Measurements from ENCODE around the gene DNM2. TPM values are rescaled to one million over a fixed set of nuclear protein-coding genes. Genes with fewer than 3 reads are reported as not detected.

Gene DNM2
- total RNA-seq, 1 donor from 2014 or later = 74.6 TPM

DNA sequence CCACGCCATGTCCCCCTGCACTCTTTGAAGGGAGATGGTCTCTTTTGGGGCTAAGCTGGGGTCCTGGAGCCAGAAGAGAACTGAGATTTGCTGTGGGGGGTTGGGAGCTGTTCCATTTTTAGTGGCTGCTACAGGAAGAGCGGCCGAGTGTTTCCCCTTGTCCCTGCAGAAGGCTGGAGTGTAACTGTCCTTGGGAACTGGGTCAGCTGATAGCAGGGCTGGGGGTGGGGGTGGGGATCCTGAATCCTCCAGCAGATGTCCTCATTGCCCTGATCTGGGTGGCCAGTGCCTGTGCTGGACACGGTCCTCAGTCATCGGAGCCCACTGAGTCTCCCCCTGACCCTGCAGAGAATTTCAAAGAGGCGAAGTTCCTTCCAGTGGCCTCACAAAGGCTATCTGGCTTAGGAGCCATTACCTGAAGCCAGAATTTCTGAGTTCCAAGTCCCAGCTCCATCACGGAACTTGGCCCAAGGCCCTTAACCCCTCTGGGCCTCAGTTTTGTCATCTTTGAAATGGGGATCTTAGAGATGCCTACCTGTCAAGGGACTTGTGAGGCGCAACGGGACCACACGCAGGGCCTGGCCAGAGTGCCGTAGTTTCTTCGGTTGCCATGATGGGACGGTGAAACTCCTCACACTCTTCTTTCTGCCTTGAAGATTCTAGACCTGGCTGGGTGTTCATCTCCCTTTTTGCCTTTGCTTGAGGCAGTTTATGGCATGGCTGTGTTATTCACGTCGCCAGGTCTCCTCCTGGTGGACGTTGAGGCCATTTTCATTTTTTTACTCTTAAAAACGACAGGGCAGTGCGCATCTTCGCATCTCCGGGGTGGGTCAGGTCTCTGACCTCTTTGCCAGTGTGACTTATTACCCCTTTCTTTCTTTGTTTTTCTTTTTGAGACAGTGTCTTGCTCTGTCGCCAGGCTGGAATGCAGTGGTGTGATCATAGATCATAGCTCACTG is 51.9 kb downstream of the DNM2 start:
- DNase-seq (ENCODE audit: low read depth in 2 of 2) = peak; percentile 50 to 87

DNA sequence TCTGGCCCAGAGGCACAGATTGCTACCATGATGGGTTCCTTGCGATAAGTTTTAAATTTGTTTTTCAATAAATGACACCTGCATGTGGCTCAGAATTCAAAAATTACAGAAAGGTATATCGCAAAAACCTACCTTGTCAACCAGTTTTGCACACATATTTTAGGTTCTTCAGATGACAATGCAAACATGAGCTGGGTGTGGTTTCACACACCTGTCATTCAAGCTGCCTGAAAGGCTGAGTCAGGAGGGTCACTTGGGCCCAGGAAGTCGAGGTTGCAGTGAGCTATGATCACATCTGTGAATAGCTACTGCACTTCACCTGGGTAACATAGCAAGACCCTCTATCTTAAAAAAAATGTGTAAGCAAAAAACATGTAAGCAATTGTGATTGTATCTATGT is 56.1 kb downstream of the DNM2 start:
- DNase-seq (ENCODE audit: low read depth in 2 of 2) = no peak

GRCh38 chr19:10774893-10775292 is 57.0 kb downstream of the DNM2 start:
- DNase-seq (ENCODE audit: low read depth in 2 of 2) = no peak

- no peak for DNase-seq (ENCODE audit: low read depth in 2 of 2)
These were observed 59.2 kb downstream of the DNM2 start for GRCh38 chr19:10776900-10777650.

DNA sequence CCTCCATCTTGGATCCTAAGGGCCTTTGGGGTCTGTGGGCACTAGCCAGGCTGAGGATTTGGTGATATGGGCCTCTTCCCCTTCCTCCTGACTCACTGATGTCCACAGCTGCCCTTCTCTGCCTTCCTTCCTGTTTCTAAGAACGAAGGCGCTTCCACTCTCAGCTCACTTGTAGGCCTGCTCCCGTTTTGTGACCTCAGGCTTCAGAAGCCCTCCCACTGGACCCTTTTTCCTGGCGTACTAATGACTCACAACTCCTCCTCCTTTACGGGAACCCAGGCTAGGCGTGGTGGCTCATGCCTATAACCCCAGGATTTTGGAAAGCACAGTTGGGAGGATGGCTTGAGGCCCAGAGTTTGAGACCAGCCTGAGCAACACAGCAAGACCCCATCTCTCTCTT is 62.5 kb downstream of the DNM2 start:
- DNase-seq (ENCODE audit: low read depth in 2 of 2) = peak; percentile 57 to 94

DNA sequence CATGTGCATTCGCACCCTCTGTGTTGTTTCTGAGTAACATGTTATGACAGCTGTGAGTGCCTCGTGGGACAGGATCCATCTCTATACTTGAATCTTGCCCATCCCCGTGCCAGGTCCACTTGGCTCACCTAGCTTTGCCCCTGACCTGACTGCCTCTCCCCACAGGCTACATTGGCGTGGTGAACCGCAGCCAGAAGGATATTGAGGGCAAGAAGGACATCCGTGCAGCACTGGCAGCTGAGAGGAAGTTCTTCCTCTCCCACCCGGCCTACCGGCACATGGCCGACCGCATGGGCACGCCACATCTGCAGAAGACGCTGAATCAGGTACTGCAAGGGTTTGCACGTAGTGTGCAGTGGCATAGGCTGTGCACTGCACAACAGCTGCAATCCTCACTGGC is 64.9 kb downstream of the DNM2 start:
- DNase-seq (ENCODE audit: low read depth in 2 of 2) = peak in 1 of 2 donors; percentile 18

DNA sequence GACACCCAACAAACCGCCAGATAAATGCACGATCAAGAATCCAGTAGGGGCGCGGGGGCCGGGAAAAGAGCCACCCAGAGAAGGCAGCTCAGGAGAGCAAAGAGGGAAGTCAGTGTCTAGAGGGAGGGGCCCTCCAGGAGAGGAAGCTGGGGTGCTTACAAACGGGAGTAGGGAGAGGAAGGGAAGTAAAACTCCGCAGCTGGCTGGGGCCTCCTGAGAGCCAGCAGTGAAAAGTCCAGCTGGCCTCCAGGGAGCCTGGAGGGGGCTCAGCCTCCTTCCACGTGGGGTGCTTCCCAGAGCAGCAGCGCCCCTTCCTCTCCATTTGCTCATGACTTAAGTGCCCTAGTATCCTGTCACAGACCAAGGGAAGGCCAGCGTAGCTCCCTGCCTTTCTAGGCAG is 66.4 kb downstream of the DNM2 start:
- DNase-seq (ENCODE audit: low read depth in 2 of 2) = no peak

- no peak for DNase-seq (ENCODE audit: low read depth in 2 of 2)
These were observed 70.3 kb downstream of the DNM2 start for GRCh38 chr19:10788146-10788545.

GRCh38 chr19:10789866-10790265 is 72.0 kb downstream of the DNM2 start:
- DNase-seq (ENCODE audit: low read depth in 2 of 2) = no peak

DNA sequence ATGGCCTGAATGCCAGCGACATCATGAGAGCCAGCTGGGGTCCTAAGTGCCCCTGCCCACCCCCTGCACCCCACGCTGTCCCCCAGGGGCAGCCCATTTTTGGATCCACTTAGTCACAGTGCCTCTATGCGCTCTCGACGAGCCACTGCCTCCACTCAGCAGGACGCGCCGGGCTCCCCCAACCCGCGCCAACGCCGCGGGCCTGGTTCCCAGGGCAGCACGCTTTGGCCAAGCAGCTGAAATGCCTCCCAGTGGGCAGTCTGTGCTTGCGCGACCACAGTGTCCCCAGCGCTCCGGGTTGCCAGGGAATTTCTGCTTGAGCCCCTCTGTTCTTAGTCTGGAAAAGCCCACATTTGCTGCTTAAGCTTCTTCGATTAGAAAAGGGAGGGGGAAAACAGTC is 78.8 kb downstream of the DNM2 start:
- no peak for DNase-seq (ENCODE audit: low read depth in 2 of 2)

DNA sequence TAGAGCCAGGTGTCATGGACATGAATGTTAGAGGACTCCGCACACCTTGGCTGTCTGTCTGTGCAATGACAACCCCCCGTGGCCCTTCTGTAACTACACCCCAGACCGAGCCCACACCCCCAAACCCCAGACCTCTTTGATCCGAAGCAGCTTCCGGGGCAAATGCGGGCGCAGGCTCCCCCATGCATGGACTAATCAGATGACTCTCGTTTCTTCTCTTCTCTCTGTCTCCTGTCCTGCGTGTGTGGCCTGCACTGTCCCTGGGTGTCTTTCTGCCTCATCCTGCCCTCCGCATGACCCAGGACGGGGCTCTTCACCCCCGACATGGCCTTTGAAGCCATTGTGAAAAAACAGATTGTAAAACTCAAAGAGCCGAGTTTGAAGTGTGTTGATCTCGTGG is 79.2 kb downstream of the DNM2 start:
- no peak for DNase-seq (ENCODE audit: low read depth in 2 of 2)

- peak; percentile 69 to 79 for DNase-seq (ENCODE audit: low read depth in 2 of 2)
These were observed 79.8 kb downstream of the DNM2 start for GRCh38 chr19:10797541-10798256.

DNA sequence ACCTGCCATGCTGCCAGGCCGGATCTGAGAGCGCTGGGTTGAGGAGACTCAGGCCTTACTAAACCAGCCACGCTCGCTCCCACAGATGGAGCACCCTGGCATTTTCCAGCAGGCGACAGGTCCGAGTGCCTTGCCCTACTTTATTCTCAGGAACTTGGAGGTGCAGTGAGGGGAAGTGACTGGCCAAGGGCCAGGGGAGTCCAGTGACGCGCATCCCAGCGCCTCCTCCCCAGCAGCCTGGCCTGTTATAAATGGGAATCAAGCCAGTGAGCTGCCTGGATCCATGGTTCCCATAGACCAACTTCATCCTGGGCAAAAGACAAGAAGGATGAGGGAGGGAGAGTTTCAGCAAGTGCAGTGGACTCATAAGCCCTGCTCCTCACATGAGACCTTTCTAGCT is 82.6 kb downstream of the DNM2 start:
- DNase-seq (ENCODE audit: low read depth in 2 of 2) = peak; percentile 41 to 72

DNA sequence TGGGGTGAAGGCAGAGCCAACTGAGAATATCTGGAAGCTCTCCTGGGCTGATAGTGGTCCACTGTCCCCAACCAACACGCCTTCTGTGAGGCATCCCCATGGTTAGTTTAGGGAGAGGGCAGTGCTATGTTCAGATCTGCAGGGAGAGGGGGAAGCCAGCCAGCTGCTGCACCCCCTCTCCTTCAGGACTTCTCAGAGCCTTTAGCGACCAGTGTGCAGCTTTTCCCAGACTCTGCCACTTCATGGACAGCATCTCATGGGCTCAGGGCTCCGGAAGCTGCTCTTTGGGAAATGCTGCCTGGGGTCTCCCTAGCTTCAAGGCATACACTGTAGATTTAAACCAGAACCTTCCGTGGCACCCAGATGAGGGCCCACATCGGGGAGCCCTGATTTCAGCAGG is 84.6 kb downstream of the DNM2 start:
- no peak for DNase-seq (ENCODE audit: low read depth in 2 of 2)

DNA sequence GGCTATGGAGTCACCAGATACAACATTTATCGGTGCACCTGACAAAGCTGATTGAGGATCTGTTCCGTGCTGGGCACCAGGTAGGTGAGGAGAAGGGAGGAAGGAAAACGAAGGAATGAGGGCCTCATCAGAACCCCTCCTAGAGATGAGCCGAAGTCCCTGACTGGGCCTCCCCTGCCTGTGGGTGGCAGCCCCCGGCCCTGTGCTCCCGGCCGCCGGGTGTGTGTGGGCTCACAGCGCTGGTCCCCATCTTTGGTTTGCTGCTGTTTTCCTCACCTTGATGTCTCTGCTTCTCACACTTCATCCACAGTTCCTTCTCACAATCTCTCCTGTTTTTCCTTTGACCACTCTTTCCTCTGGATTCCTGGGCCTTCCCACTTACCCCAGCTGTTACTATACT is 85.4 kb downstream of the DNM2 start:
- no peak for DNase-seq (ENCODE audit: low read depth in 2 of 2)

- no peak for DNase-seq (ENCODE audit: low read depth in 2 of 2)
These were observed 87.3 kb downstream of the DNM2 start for GRCh38 chr19:10805065-10805757.

GRCh38 chr19:10805758-10806247 is 87.9 kb downstream of the DNM2 start:
- DNase-seq (ENCODE audit: low read depth in 2 of 2) = no peak

- DNase-seq (ENCODE audit: low read depth in 2 of 2) = peak in 1 of 2 donors; percentile 43
These were observed 91.2 kb downstream of the DNM2 start for GRCh38 chr19:10808937-10809649.

GRCh38 chr19:10809651-10810285 is 91.9 kb downstream of the DNM2 start:
- no peak for DNase-seq (ENCODE audit: low read depth in 2 of 2)
